ENCODE measurements around the gene CADM4. TPM values are rescaled to one million over a fixed set of nuclear protein-coding genes. Genes with fewer than 3 reads are reported as not detected.

CADM4 gene
- total and polyA plus RNA-seq, 10 of the 15 experiments (the other 5 are each of a cell fraction or from before 2014, with no cell fraction given): 0.04 to 0.12 (median 0.08) TPM; not detected in 5

- TF ChIP-seq POLR2AphosphoS5 (IDR thresholded peaks at IDR 0.05; ENCODE audit: low read length) (peak; percentile 65; the same call in 1 of the 2 replicates), SIN3A (IDR thresholded peaks at IDR 0.05; ENCODE audit: low read depth, low read length) (peak; percentile 67; the same call in 1 of the 2 replicates), CREM (IDR thresholded peaks at IDR 0.05; ENCODE audit: low read depth) (peak; percentile 94), SIX5 (IDR thresholded peaks at IDR 0.05; ENCODE audit: low read depth, low read length, severe bottlenecking) (peak; percentile 40), CREB1 (IDR thresholded peaks at IDR 0.05; ENCODE audit: low read depth) (peak; percentile 96), RCOR1 (conservative IDR thresholded peaks at IDR 0.05; ENCODE audit: low read depth, low read length) (no peak), E2F4 (IDR thresholded peaks at IDR 0.05; ENCODE audit: low read depth, low read length) (peak; percentile 85), TCF12 (IDR thresholded peaks at IDR 0.05; ENCODE audit: low read depth, low read length) (no peak), RFX5 (IDR thresholded peaks at IDR 0.05; ENCODE audit: low read depth, low read length) (peak; percentile 98), BHLHE40 (IDR thresholded peaks at IDR 0.05; ENCODE audit: borderline replicate concordance in 1 of 2, low read depth in 2 of 2, low read length in 1 of 2) (no peak), BMI1 (IDR thresholded peaks at IDR 0.05; ENCODE audit: borderline replicate concordance) (peak; percentile 83; the same call in 1 of the 2 replicates), IRF3 (IDR thresholded peaks at IDR 0.05) (peak; percentile 14; the same call in 1 of the 2 replicates)
Measured at GRCh38 chr19:43575156-43575950, 64.3 kb downstream of the CADM4 start, which contains the start of the genes PINLYP and XRCC1 (continued).
